Activated B cell treated with CpG ODN at 0.5 μM for 24 hours (primary cell): Measurements from ENCODE around the gene PDZD7. TPM values are rescaled to one million over a fixed set of nuclear protein-coding genes. Genes with fewer than 3 reads are reported as not detected.

ENCODE experiments used
- ATAC-seq: fragments of 200-7000 bp; cut with Tn5 transposase; one replicate; pipeline ENCODE4 v1.10.0; 2021; ENCODE audit warnings: low read depth, mild to moderate bottlenecking, moderate library complexity
- CTCF ChIA-PET: fragments of 350-600 bp; sonication (Branson Sonifier 250); formaldehyde crosslinking; loops from one replicate; lab custom pipeline; 2021; ENCODE audit warnings: antibody characterized with exemption; lab: Charles Lee
- POLR2A ChIA-PET: fragments of 350-600 bp; sonication (Branson Sonifier 250); formaldehyde crosslinking; loops from one replicate; lab custom pipeline; 2021; ENCODE audit warnings: antibody characterized with exemption; lab: Charles Lee
- DNase-seq: peaks from one replicate; pipeline ENCODE4 v3.0.0; 2022
- H3K27ac Mint-ChIP-seq: one replicate; pipeline ENCODE4 v1.8.0; 2020; ENCODE audit warnings: mixed read lengths
- H3K27me3 Mint-ChIP-seq: one replicate; pipeline ENCODE4 v1.8.0; 2021; ENCODE audit warnings: mixed read lengths
- H3K36me3 Mint-ChIP-seq: one replicate; pipeline ENCODE4 v1.8.0; 2021; ENCODE audit warnings: low read depth, mixed read lengths
- H3K4me1 Mint-ChIP-seq: one replicate; pipeline ENCODE4 v1.8.0; 2021; ENCODE audit warnings: mixed read lengths
- H3K4me3 Mint-ChIP-seq: one replicate; pipeline ENCODE4 v1.8.0; 2020; ENCODE audit warnings: mild to moderate bottlenecking, mixed read lengths
- H3K9me3 Mint-ChIP-seq: one replicate; pipeline ENCODE4 v1.8.0; 2020; ENCODE audit warnings: mixed read lengths
- CTCF ChIP-seq: fragments of 200-600 bp; IDR thresholded peaks from one replicate; pipeline ENCODE4 v1.8.0; 2022; ENCODE audit warnings: antibody characterized with exemption, mild to moderate bottlenecking
- intact Hi-C: fragments of 100-400 bp; cut with micrococcal nuclease; formaldehyde crosslinking; loops from one replicate; pipeline ENCODE4 v1.15.1; 2024
- total RNA-seq: library from RNA; stranded (reverse); gene quantifications from 2 replicates; pipeline ENCODE4 v1.2.3, GENCODE V29; 2022

The PDZD7 gene
- 0.11 TPM in 1 of 2 replicates, not detected in the other for total RNA-seq

- Mint-ChIP-seq H3K27ac (peak within 1 kb of the TSS; percentile 69), H3K4me3 (peak within 1 kb of the TSS; percentile 92), H3K9me3 (no peaks in the 10 kb centered on the region), H3K27me3 (peaks cover 19% of the 10 kb centered on the region), H3K36me3 (peaks cover 13% of the 10 kb centered on the region), H3K4me1 (peaks cover 20% of the 10 kb centered on the region)
- CTCF ChIA-PET = interaction anchor here (1.0 to 5.8 kb wide), 7 partner anchors 11 to 64 kb away, joined by 3 to 24 read pairs (median 5); no protein-coding TSS in a partner anchor
- peak; percentile 93 for DNase-seq
- intact Hi-C loops = loop anchor here (1.0 to 2.0 kb wide), 4 partner anchors 11 to 32 kb away; partner anchors contain the start of gene LZTS2
- peak; percentile 91 for ATAC-seq
- no peak for TF ChIP-seq CTCF
- POLR2A ChIA-PET = interaction anchor here (0.5 to 2.5 kb wide), 14 partner anchors 10 to 882 kb away, joined by 3 to 18 read pairs (median 4); partner anchors contain the start of genes KAZALD1 and LZTS2
Observed at GRCh38 chr10:101031128-101031795, at the start of gene PDZD7, which contains the start of gene SFXN3. Gene PDZD7, minus strand, starts transcription at chr10:101031129. Its CDS starts 910 bp downstream, at chr10:101030219. Gene SFXN3, plus strand, starts transcription at chr10:101031234. Its CDS starts 3,461 bp downstream, at chr10:101034695.

GRCh38 chr10:101079874-101080273 is 48.9 kb upstream of the PDZD7 start:
- Mint-ChIP-seq H3K36me3 (no peaks in the 10 kb centered on the region), H3K27me3 (peaks cover 46% of the 10 kb centered on the region), H3K4me3 (no peak overlapping the region), H3K4me1 (no peaks in the 10 kb centered on the region), H3K9me3 (no peaks in the 10 kb centered on the region), H3K27ac (no peak overlapping the region)
- intact Hi-C loops = no loop called here
- ChIA-PET POLR2A (no interaction called here), CTCF (interaction anchor here (1.9 kb wide), 1 partner anchor 9 kb away, joined by 4 read pairs; no protein-coding TSS in a partner anchor)
- TF ChIP-seq CTCF = no peak
- ATAC-seq (no peak), DNase-seq (no peak)

GRCh38 chr10:101076630-101077029 is 45.7 kb upstream of the PDZD7 start:
- no peak for TF ChIP-seq CTCF
- Mint-ChIP-seq H3K27ac (no peak overlapping the region), H3K9me3 (no peaks in the 10 kb centered on the region), H3K36me3 (no peaks in the 10 kb centered on the region), H3K4me1 (peaks cover 19% of the 10 kb centered on the region), H3K4me3 (no peak overlapping the region), H3K27me3 (peaks cover 39% of the 10 kb centered on the region)
- DNase-seq = no peak
- intact Hi-C loops = no loop called here
- no peak for ATAC-seq
- ChIA-PET POLR2A (no interaction called here), CTCF (no interaction called here)

GRCh38 chr10:101075775-101076174 is 44.8 kb upstream of the PDZD7 start:
- Mint-ChIP-seq H3K9me3 (no peaks in the 10 kb centered on the region), H3K36me3 (no peaks in the 10 kb centered on the region), H3K4me3 (no peak overlapping the region), H3K27ac (no peak overlapping the region), H3K27me3 (peaks cover 36% of the 10 kb centered on the region), H3K4me1 (peaks cover 28% of the 10 kb centered on the region)
- ChIA-PET POLR2A (no interaction called here), CTCF (no interaction called here)
- intact Hi-C loops = no loop called here
- no peak for TF ChIP-seq CTCF
- DNase-seq = no peak
- ATAC-seq = no peak

- intact Hi-C loops = no loop called here
- no peak overlapping the region for H3K27ac Mint-ChIP-seq
- ChIA-PET CTCF (interaction anchor here (1.9 kb wide), 1 partner anchor 23 kb away, joined by 5 read pairs; no protein-coding TSS in a partner anchor), POLR2A (no interaction called here)
- H3K4me3 Mint-ChIP-seq = no peak overlapping the region
- H3K9me3 Mint-ChIP-seq = no peaks in the 10 kb centered on the region
- no peak for TF ChIP-seq CTCF
- H3K36me3 Mint-ChIP-seq = no peaks in the 10 kb centered on the region
- no peak for ATAC-seq
- peaks cover 26% of the 10 kb centered on the region for H3K27me3 Mint-ChIP-seq
- H3K4me1 Mint-ChIP-seq = peaks cover 29% of the 10 kb centered on the region
- no peak for DNase-seq
Observed at GRCh38 chr10:101073631-101074030, 42.7 kb upstream of the PDZD7 start.
